ENCODE measurements around the gene SHB.

SHB gene

DNA sequence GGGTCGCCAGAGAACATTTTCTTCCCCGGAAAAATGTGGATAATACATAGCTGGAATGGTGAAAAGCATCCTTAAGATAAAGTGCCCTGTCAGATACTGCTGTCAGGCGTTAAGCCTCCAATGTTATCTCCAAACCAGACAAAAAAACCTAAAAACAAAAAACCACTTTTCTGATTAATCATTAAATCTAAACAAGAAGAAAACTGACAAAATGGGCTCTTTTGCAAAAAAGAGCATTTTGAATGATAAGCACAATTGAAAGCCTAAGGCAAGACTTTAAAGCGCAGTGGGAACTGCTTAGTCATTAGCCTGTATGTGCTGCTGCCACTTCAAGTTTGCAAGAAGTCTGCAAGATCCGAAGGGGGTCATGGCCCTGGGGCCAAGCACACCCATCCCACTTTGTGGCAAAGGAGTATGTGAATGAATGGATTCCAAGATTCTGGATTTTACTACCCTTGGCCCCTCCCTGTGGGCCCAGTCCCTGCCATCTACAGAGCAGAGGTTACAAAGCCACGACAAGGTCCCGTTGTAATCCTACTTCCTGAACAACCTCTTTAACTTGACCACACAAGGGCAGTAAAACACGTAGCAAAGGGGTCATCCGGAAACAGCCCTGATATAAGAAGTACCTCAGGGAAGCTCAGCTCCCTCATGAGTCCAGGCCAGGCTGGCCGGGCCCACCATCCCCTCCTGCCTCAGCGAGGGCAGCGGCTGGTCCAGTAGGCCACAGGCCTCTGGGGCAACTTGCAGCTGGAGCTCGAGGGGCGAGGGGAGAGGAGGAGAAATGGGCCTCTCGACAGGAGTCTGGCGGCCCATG is 29.7 kb downstream of the SHB start:
- Histone ChIP-seq H3K27me3 (ENCODE audit: insufficient read depth, poor library complexity, severe bottlenecking) (no peaks in the 10 kb centered on the region), H3K27ac (ENCODE audit: poor library complexity, severe bottlenecking) (peak overlapping the region; percentile 98), H3K36me3 (ENCODE audit: low read depth) (no peaks in the 10 kb centered on the region), H3K4me1 (ENCODE audit: insufficient read depth, poor library complexity, severe bottlenecking) (peaks cover 51% of the 10 kb centered on the region), H3K4me3 (ENCODE audit: severe bottlenecking) (no peak overlapping the region), H3K9me3 (ENCODE audit: severe bottlenecking) (no peaks in the 10 kb centered on the region)
- TF ChIP-seq CTCF (IDR thresholded peaks at IDR 0.05; ENCODE audit: poor library complexity, severe bottlenecking): no peak
- DNase-seq (ENCODE audit: low spot score) (no peak), ATAC-seq (ENCODE audit: low read depth) (peak; percentile 12; the same call in 1 of the 3 replicates)

GRCh38 chr9:38038307-38039089 is 30.5 kb downstream of the SHB start:
- H3K27me3 ChIP-seq (ENCODE audit: insufficient read depth, poor library complexity, severe bottlenecking): no peaks in the 10 kb centered on the region
- H3K36me3 ChIP-seq (ENCODE audit: low read depth): no peaks in the 10 kb centered on the region
- peak overlapping the region; percentile 98 for H3K27ac ChIP-seq (ENCODE audit: poor library complexity, severe bottlenecking)
- no peak for TF ChIP-seq CTCF (IDR thresholded peaks at IDR 0.05; ENCODE audit: poor library complexity, severe bottlenecking)
- peaks cover 51% of the 10 kb centered on the region for H3K4me1 ChIP-seq (ENCODE audit: insufficient read depth, poor library complexity, severe bottlenecking)
- no peak overlapping the region for H3K4me3 ChIP-seq (ENCODE audit: severe bottlenecking)
- ATAC-seq (ENCODE audit: low read depth): no peak
- H3K9me3 ChIP-seq (ENCODE audit: severe bottlenecking): no peaks in the 10 kb centered on the region
- DNase-seq (ENCODE audit: low spot score): no peak

DNA sequence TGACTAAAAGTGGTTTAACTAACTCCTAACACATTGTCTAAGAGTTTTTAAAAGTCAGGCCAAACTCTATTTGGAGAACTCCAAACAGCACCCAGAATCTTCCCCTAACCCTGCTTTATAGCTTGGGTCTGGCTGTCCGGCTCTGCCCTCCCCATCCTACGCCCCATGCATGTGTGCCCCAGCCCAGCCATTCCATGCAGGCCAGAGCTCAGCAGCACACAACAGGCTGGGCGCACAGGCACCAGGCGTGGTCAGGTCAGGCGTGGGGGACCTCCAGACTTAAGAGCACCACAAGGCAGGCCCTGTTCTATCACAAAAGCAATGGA is 31.1 kb downstream of the SHB start:
- H3K9me3 ChIP-seq (ENCODE audit: severe bottlenecking): no peaks in the 10 kb centered on the region
- ATAC-seq (ENCODE audit: low read depth) (no peak), DNase-seq (ENCODE audit: low spot score) (no peak)
- peak overlapping the region; percentile 98 for H3K27ac ChIP-seq (ENCODE audit: poor library complexity, severe bottlenecking)
- H3K4me1 ChIP-seq (ENCODE audit: insufficient read depth, poor library complexity, severe bottlenecking): peaks cover 56% of the 10 kb centered on the region
- TF ChIP-seq CTCF (IDR thresholded peaks at IDR 0.05; ENCODE audit: poor library complexity, severe bottlenecking): no peak
- no peak overlapping the region for H3K4me3 ChIP-seq (ENCODE audit: severe bottlenecking)
- H3K36me3 ChIP-seq (ENCODE audit: low read depth): no peaks in the 10 kb centered on the region
- H3K27me3 ChIP-seq (ENCODE audit: insufficient read depth, poor library complexity, severe bottlenecking): no peaks in the 10 kb centered on the region

- Histone ChIP-seq H3K4me1 (ENCODE audit: insufficient read depth, poor library complexity, severe bottlenecking) (peaks cover 70% of the 10 kb centered on the region), H3K36me3 (ENCODE audit: low read depth) (no peaks in the 10 kb centered on the region), H3K9me3 (ENCODE audit: severe bottlenecking) (no peaks in the 10 kb centered on the region), H3K4me3 (ENCODE audit: severe bottlenecking) (no peak overlapping the region), H3K27ac (ENCODE audit: poor library complexity, severe bottlenecking) (peak overlapping the region; percentile 98), H3K27me3 (ENCODE audit: insufficient read depth, poor library complexity, severe bottlenecking) (no peaks in the 10 kb centered on the region)
- peak; percentile 30 for ATAC-seq (ENCODE audit: low read depth)
- TF ChIP-seq CTCF (IDR thresholded peaks at IDR 0.05; ENCODE audit: poor library complexity, severe bottlenecking): no peak
- no peak for DNase-seq (ENCODE audit: low spot score)
Observed at GRCh38 chr9:38036359-38037084, 32.5 kb downstream of the SHB start.

All from RWPE2 (cell line).